Breast epithelium (tissue), 3 donors: ENCODE data around the gene GATB.

Experiments used
- CTCF ChIP-seq, 3 donors: fragments of 450-650 bp; IDR thresholded peaks; one replicate each; pipeline ENCODE4 v1.5.1; 2016 to 2017; ENCODE audit warnings: antibody characterized with exemption in 3 of 3, mild to moderate bottlenecking in 3 of 3, moderate library complexity in 3 of 3
- POLR2A ChIP-seq: fragments of 450-650 bp; IDR thresholded peaks from one replicate; pipeline ENCODE4 v1.6.1; 2016; ENCODE audit warnings: antibody characterized with exemption, mild to moderate bottlenecking, moderate library complexity
- POLR2AphosphoS5 ChIP-seq, 3 donors: sonication (generic); formaldehyde crosslinking; IDR thresholded peaks; one replicate each; pipeline ENCODE4 v1.6.1; 2017; ENCODE audit warnings: antibody characterized with exemption in 3 of 3

GRCh38 chr4:151770154-151770553 is 9.3 kb upstream of the GATB start:
- TF ChIP-seq CTCF (IDR thresholded peaks at IDR 0.05) = no peak
- TF ChIP-seq POLR2AphosphoS5 (IDR thresholded peaks at IDR 0.05) = no peak
- TF ChIP-seq POLR2A = no peak
